HCEC 1CT (cell line): ENCODE data around the gene SBF2.
A peak's percentile ranks its signal among the peaks of the same experiment; 100 is the strongest.
"Not testable (repeated sequence)": the region's sequence is repeated elsewhere in the genome, so short reads cannot be mapped to it uniquely, and the experiment has no call there.

Source experiments
- DNase-seq: peaks from one replicate; pipeline ENCODE4 v3.0.0-alpha.2; 2017

SBF2 gene

DNA sequence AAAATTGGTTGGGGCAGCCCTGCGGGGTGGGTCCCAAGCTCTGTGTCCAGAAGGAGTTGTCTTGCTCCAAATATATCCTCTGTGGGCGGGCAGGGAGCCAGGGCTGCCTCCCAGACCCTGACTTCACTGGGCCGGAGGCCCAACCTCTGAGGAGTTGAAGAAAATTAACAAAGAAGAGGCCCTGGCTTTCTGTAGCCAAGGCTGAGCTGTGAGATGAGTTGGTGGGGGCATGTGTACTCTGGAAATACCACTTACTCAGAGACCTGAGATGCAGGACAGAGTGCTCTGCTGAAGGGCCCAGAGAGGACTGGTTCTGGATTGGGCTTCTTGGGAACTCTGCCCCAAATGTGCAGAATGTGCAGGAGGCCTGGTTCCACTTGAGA lies 533.8 kb downstream of the SBF2 start:
- DNase-seq, result peak; percentile 87

DNA sequence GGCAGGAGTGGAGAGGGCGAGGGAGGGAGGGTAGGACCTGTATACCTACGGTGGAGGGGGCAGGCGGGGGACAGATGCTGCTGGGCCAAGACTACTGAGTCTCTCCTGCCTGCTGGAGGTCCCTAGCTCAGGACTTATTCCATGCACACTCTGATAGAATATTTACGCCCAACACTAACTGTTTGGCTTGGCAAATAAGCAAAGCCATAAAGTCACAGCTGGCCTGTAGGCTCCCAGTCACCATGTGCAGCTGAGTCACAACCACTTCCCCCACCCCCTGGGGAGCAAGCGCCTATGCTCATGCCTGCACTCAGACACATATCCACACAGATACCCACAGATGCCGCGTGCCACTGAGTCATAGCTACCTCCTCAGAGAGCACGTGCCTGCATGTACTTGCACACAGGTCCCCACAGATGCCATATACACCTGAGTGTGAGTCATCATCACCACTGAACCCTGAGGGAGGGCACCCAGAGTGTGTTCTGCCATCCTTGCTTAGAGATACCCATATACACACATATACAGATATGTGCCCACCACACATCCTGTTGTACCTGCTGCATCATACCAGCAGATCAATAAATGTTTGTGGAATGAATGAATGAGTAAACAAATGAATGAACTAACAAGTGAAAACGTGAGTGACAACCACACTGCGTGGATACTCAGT lies 534.4 kb downstream of the SBF2 start:
- DNase-seq, result peak; percentile 100

DNA sequence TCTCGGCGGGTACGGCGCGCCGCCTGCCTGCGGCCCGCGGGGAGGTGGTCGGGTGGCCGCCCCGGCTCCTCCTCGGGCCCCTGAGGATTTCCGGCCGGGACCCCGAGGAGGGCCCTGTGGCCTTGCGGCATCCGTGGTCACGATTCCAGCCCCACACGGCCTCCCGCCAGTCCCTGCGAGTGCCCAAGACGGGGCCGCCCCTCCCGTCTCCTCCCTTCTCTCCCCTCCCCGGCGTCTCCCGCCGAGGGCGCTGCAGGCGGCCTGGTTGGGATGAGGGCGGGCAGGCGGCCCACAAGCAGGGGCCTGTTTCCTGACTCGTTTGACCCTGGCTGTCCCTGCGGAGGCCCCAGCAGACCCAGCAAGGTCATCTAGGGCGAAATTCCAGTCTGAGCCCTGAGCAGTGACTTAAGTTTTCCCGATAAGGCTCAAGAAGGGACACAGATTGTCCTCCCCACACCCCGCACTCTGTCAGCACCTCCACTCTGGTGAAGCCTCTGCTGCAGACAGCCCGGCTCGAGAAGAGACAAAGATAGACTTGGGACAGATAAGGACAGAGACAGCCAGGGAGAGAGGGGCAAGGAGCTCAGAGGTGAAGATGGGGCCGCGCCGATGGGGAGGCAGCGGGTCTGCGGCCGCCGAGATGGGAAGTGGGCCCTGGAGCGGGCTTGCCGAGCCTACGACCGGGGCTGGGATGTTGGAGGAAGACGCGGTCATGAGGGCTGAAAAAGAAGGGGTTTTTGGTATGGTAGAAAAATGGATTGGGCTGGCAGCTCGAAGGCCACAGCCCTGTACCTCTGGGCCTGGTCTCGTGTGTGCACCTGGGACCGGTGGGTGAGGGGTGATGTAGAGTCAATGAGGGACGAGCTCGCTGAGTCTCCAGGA lies 535.1 kb downstream of the SBF2 start:
- DNase-seq, result peak; percentile 85

DNA sequence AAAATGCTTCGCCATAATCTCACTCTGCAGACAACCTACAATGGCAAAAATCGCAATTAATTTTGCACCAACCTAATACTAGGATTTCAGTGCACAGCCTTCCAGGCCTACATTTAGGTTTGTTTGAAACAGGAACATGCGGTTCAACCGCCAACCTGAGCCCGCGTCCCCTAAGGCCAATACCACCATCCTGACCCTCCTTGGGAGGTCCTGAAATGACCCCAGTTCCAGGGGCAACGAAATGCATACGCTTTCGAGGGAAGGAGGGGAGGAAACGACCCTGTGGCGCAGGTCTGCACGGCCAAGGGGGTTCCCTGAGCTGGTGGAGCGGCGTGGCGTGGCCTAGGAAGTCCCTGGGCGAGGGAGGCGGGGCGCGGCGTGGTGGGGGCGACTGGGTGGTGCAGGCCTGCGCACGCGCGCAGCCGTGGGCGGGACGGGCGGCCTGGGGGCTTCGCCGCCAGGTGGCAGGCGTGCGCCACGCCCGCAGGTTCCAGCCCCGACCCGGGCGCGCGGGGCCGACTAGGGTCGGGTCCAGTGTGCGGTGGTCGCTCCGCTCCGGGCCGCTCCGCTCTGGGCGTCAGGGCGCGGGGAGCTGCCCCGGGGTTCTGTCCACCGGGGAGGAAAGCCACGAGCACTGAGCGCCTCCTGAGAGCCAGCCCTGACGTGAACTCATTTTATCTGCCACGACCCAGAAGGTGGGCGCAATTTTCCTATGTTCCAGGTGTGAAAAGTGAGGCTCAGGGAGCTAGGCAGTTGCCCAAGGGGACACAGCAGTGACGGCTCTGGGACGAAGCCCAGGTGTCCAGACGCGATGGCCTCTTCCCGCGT lies 536.0 kb downstream of the SBF2 start:
- peak; percentile 70 for DNase-seq

DNA sequence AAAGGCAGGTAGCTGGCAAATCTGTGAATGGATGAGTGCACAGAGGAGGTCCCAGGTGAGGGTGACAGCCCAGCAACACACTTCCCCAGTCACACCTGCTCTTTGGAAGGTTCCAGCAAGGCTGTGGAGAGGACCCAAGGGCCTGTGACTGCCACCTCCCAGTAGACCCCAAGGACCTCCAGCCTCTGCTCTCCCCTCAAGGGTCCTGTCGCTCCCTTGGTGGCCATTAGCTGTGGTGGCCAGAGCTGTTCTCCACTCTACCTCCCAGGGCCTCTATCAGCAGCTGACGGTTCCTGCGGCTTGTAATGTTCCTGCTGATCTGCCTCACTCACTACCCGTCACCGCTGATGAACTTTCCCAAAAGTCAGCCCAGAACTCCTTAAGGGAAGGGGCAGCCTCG lies 537.1 kb downstream of the SBF2 start:
- DNase-seq, result no peak

DNA sequence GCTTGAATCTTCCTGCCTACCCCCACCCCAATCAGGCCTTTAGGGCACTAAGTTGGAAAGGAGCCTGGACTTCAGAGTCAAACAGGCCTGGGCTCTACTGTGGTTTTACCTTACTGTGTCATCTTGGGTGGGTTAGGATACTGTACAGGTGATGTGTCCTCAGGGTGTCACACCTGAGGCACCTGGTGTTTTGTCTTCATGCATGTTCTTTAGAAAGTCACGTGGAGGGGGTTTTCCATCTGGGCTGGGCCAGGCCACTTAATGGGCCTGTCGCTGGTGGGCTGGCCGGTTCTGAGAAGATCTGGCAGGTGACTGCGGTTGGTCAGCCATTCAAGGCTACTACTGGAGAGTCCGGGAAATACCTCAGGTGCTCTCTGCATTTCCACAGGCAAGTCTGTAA lies 537.6 kb downstream of the SBF2 start:
- DNase-seq, result no peak

DNA sequence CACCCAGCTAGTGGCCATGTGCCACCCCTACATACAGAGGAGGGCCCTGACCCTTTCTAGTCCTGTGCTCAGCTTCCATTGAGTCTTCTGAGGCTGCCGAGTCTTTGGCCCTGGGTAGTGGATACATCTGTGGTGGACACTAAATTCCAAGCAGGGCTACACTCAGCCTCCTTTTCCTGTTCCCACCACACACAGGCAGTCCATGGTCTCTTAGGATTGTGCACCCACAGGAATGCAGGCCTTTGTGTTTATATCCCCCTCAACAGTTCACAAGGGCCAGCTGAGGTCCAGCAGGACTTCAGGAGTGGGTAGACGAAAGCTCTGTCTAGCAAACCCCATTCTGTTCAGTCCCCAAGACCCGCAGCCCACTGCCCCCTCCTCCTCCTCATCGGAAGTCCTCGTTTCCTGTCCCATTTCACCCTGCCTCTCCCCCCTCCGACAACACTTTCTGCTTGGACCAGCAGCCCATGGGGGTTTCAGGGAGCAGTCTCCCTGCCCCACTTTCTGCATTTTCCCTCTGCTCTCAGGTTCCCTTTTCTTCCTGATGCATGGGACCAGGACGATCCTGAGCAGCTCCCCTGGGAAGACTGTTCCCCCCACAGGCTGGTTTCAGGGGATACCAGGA lies 538.3 kb downstream of the SBF2 start:
- peak; percentile 64 for DNase-seq

DNA sequence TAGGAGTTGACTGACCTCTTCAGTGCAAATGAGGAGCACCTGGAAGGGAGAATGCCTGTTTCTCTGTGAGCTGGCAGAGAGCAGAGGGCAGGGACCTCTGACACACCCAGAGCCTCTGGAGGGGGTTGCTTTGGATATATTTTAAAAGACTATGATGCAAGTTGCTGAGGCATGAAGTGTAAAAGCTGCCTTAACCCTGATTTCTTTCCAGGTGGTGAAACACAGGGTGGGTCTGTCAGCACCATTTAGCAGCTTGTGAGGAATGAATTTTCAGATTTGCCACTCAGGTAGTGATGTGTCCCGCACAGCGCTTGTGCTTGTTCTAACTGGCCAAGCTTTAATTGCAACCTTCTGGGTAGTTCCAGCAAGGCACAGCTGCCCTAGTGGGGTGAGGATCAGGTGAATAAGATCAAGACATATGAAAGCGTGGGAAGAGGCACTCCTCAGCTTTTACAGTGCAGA lies 540.0 kb downstream of the SBF2 start:
- peak; percentile 28 for DNase-seq

DNA sequence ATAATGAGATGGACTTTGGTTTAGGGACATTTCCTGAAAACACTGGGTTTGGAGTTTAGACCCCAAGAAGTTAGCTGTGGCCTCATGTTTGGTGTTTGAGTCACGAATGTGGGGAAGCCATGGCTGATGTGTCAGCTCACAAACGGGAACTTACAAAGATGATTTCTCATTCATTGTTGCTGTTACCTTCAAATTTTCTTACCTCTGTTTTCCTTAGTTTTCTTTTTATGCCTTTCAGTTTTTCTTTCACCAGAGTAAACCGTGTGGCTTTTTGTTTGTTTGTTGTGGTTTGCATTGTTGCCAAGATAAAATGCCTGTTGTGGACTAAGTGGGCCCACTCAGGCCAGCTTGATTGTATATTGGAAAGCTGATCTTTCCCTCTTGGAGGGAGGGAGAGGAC lies 541.0 kb downstream of the SBF2 start:
- DNase-seq, result peak; percentile 76

DNA sequence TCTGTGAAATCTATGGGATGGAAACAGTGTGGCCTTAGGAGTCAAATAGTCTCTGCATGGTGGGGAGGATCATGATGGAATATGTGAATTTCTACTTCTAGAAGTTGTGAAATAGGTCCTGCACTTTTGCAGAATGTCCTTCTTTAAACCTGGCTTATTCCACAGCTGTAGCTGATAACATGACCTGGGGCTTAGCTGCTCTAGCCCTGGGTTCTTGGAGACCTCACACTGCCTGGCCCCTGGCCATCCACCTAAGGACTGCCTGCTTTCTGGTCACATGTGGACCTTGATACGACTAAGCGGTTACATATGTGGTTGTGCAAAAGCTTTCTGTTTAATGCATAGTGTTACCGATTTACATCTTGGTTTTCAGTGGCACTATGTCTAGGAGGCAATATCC lies 541.9 kb downstream of the SBF2 start:
- peak; percentile 48 for DNase-seq

DNA sequence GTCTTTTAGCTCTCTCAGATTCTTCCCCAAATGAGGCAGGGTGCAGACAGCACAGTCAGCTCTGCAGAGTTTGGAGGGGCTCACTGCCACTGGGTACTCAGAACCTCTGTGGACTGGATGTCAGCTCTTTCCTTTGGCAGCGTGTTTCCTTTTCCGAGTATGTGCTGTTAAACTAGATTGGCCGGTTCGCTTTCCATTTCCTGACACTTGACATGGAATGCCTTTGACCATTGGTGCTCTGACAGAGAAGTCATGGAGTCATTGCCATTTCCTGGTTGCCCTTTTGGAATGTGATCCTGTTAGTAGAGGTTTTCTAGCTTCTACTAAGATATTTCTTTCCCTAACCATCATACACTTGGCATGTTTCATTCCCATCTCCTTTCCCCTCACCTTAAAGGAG lies 543.5 kb downstream of the SBF2 start:
- DNase-seq, result no peak

DNA sequence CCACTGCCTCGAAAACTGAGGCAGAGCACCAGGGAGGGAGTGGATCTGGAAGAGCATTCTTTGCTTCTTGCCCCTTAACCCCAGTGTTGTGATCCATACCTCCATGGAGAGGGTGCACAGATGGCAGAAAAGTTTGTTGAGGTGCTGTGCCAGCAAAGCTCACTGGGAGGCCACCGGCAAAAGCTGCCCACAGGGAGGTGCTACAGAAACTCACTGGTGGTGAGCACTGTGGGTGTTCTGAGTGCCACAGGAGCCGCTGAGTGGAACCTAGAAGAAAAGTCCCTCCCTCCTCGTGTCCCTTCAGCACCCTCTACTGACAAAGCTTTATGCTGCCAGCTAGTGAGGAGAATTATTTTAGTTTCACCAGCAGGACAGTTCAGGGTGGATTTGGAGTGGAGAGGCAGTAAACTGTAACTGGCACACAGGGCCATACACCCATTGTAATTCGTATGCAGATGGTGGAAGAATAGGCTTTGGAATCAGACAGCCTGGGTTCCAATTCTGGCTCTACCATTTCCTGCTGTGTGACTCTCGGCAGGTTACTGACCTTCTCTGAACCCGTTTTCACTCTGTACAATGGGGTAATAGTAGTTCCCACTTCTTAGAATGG lies 545.6 kb downstream of the SBF2 start:
- DNase-seq, result peak; percentile 83

DNA sequence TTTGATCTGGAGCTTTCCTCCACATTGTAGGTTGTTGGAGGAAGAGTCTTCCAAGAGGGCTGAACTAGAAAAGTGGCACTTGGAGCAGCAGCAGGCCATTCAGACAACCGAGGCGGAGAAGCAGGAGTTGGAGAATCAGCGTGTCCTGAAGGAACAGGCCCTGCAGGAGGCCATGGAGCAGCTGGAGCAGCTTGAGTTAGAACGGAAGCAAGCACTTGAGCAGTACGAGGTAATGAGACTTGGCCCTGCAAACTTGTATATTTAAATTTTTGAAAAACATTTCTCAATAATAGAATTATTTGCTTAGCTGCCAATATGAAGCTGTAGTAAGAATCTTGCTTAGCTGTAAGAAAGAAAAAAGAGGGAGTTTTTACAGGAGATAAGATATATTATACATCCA lies 546.2 kb downstream of the SBF2 start:
- no peak for DNase-seq

DNA sequence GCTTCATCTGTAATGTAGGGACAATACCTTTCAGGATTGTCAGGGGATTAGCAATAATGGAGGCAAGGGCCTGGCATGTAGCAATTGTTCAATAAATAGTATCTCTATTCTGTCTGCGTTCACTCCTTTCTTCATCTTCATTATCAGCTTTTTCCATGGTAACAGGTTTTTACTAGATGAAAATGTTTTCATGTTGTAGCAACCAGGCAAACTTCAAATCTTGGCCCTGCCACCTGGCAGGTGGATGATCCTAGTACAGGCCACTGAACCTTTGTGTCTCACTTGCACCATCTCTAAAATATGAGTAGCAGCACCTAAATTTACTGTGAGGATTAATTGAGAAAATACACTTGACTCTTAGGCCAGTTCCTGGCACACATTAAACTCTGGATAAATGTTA lies 546.8 kb downstream of the SBF2 start:
- no peak for DNase-seq

DNA sequence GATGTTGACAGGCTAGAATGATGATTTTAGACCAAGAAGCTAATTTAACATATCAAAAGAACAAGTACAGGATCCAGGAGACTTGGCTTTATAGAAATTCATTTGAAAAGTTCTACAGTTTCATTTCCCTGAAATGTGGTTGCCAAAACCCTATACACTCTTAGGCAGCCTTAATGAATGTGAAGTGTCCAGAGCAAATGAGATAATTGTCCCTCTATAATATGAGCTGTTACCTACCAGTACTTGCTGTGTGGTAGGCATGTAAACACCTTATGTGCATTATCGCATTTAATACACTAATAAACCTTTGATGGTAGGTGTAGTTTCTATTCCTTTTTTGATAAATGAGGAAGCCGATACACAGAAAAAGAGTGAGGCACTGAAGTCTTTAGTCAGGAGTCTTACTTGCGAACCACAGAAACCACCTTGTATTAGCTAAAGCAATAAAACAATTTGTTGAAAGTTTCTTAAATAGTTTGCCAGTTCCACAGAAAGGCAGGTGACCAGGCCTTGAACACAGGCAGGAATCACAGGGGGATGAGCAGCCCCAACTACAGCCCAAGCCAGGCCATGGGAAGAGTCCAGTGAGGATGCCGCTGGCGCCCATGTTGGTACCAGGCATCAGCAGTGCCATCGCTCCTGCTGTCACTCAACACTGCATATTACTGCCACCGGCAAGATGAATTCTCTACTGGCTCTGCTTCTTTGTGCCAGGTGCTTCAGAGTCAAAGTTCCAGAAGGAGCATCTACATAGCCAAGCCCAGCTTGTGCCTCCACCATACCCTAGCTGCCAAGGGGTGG lies 548.4 kb downstream of the SBF2 start:
- DNase-seq, result no peak

DNA sequence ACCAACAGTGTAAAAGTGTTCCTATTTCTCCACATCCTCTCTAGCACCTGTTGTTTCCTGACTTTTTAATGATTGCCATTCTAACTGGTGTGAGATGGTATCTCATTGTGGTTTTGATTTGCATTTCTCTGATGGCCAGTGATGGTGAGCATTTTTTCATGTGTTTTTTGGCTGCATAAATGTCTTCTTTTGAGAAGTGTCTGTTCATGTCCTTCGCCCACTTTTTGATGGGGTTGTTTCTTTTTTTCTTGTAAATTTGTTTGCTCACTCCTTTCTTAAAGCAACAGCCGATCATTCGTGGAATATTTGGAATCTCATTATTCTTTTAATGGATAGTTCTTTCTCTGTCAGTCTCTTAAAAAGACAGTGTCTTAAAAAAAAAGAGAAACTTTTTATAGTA lies 550.5 kb downstream of the SBF2 start:
- DNase-seq, result not testable (repeated sequence)

DNA sequence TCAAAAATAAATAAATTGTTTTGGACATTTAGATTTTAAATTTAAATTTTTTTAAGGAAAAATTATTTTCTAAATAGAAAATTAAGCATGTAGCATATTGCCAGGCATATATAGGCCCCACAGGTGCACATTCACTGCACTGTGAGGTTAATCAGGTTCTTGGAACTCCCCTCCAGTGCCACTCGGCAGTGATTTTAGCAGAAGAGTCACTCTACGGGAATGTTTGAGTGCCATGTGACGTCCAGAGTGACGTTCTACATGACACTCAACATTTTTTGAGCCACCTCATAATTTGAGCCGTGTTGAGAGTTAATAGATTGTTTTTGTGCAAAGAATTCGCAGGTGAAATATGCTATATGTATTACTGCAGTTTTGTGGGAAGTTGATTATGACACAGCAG lies 552.8 kb downstream of the SBF2 start:
- no peak for DNase-seq

DNA sequence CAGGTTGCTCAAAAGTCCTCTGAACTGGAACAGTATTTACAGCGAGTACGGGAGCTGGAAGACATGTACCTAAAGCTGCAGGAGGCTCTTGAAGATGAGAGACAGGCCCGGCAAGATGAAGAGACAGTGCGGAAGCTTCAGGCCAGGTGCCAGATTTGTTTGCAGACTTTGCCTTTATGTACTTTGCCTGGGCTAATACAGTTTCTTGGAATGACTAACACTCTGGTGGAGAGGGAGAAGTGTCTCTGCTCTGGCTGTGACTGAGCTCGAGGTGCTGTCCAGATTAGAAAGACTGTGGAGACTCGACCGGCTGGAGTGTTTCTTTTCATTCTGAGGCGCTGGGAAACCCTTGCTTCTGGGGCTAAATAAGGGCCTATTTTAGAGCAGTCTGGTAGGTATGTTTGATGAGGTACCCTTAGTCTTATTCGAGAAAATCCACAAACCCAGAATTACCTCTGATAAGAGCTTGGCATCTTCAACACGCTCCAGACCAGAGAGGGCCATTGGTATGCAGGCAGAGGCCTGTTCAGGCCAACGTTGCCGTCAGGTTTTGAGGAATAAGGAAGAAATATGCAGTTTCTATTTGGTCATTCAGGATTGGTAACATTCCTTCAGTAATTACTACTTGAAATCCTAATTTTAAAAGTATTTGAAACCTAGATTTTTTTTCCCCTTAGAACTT lies 553.7 kb downstream of the SBF2 start:
- DNase-seq, result no peak

DNA sequence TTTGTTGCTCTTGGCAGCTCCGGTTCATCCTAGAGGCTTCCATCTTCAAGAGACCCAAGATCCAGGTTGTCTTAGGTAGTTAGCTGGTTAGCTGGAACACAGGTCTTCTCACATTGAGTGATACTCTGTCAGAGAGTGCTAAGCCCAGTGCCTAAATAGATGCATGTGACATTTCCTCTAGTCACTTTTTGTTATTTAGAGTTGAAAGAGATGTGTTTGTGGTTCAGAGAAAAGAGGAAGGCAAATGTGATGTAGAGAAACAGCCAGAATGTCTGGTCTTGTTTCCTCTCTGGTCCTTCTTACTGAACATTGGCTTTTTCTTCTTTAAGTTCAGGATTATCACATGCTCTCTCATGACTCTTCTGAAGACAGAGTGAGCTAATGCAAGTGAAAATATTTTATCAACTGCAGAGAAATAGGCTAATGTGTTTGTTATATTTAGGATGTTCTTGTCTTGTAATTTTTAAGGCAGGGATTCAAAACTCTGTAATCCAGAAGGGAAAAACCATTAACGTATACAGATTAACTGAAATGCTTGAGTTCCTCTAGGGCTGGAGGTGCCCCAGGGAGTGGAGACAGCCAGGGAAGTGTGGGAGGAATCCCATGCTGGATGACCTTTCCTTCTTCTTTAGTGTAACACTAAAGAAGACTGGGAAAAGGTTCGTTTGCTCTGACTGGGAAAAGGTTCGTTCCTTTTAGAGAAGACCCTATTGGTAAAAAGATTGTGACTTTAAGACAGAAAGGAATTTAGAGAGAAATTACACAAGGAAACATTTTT lies 554.7 kb downstream of the SBF2 start:
- no peak for DNase-seq

DNA sequence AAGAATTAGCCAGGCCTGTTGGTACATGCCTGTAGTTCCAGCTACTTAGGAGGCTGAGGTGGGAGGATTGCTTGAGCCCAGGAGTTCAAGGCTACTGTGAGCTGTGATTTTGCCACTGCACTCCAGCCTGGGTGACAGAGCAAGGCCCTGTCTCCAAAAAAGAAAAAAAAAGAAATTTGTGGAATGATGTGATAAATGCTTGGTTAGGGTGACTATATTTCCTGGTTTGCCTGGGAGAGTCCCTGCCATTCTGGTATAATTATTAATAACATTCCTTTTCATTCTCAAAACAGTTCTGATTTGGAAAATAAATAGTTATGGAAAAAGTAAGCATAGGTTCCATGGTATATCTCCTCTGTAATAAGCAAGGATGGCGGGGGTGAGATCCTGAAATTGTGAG lies 555.3 kb downstream of the SBF2 start:
- no peak for DNase-seq
